H1 (cell line): ENCODE measurements around the gene SPOCK3. TPM values are rescaled to one million over a fixed set of nuclear protein-coding genes. Genes with fewer than 3 reads are reported as not detected.

Source experiments
- CTCF ChIA-PET: fragments of 300-600 bp; sonication (Branson Sonifier 250); formaldehyde crosslinking; loops from one replicate; lab custom pipeline; 2021; ENCODE audit not compliant: partially characterized antibody; lab: Charles Lee
- POLR2A ChIA-PET: fragments of 300-600 bp; sonication (Branson Sonifier 250); formaldehyde crosslinking; loops from one replicate; lab custom pipeline; 2021; ENCODE audit warnings: inconsistent platforms; ENCODE audit not compliant: partially characterized antibody; lab: Charles Lee
- DNase-seq, 2 experiments: peaks; one replicate each; pipeline versions ENCODE4 v3.0.0 to v3.0.0-alpha.2; 2010 to 2022; ENCODE audit warnings: low spot score in 2 of 2, low read depth in 1 of 2, mixed read lengths in 1 of 2
- FAIRE-seq: peaks from 2 replicates; lab custom pipeline; 2011; peaks lifted over from hg19 to GRCh38; lab: Jason Lieb, UNC
- H2AFZ ChIP-seq: 2 replicates; pipeline ENCODE4 v1.8.1; 2012; ENCODE audit warnings: low read length, inconsistent platforms
- H2AK5ac ChIP-seq: 2 replicates; pipeline ENCODE4 v1.6.1; 2013; ENCODE audit warnings: low read depth, low read length
- H2BK120ac ChIP-seq: replicated peaks from 2 replicates; pipeline ENCODE3; 2013; ENCODE audit warnings: low read depth, low read length, inconsistent platforms
- H2BK12ac ChIP-seq: 2 replicates; pipeline ENCODE4 v1.6.1; 2013; ENCODE audit warnings: low read depth, low read length
- H2BK15ac ChIP-seq: 2 replicates; pipeline ENCODE4 v1.6.1; 2013; ENCODE audit warnings: low read length
- H2BK20ac ChIP-seq: 2 replicates; pipeline ENCODE4 v1.6.1; 2013; ENCODE audit warnings: low read length
- H2BK5ac ChIP-seq: 2 replicates; pipeline ENCODE4 v1.6.1; 2013; ENCODE audit warnings: low read depth, low read length
- H3K14ac ChIP-seq: 2 replicates; pipeline ENCODE4 v1.6.1; 2013; ENCODE audit warnings: inconsistent platforms; ENCODE audit not compliant: insufficient read length
- H3K18ac ChIP-seq: 2 replicates; pipeline ENCODE4 v1.6.1; 2013; ENCODE audit warnings: low read length; ENCODE audit errors: extremely low read depth
- H3K23ac ChIP-seq: 2 replicates; pipeline ENCODE4 v1.6.1; 2013; ENCODE audit warnings: inconsistent platforms; ENCODE audit not compliant: insufficient read length
- H3K23me2 ChIP-seq: 2 replicates; pipeline ENCODE4 v1.6.1; 2013; ENCODE audit warnings: low read depth, low read length
- H3K27ac ChIP-seq: 2 replicates; pipeline ENCODE4 v1.6.1; 2011; ENCODE audit warnings: low read depth, low read length, inconsistent platforms
- H3K27me3 ChIP-seq, 4 experiments: replicated peaks in 1 of 4; 1 replicate in 1 of 4; 2 replicates in 3 of 4; pipeline versions ENCODE4 v1.6.1 to v1.8.1; 2011 to 2013; ENCODE audit warnings: low read length in 3 of 4, mild to moderate bottlenecking in 3 of 4, inconsistent platforms in 2 of 4, mixed read lengths in 2 of 4, moderate library complexity in 1 of 4; ENCODE audit not compliant: control insufficient read depth in 3 of 4, insufficient read depth in 3 of 4; ENCODE audit errors: extremely low read depth in 1 of 4
- H3K36me3 ChIP-seq, 4 experiments: 2 replicates each; pipeline versions ENCODE4 v1.6.1 to v1.8.1; 2011 to 2013; ENCODE audit warnings: mild to moderate bottlenecking in 4 of 4, low read length in 3 of 4, moderate library complexity in 2 of 4, control low read depth in 1 of 4, inconsistent platforms in 1 of 4; ENCODE audit not compliant: insufficient read depth in 4 of 4, control insufficient read depth in 2 of 4
- H3K4ac ChIP-seq: replicated peaks from 2 replicates; pipeline ENCODE3; 2013; ENCODE audit warnings: low read length, low read depth, mixed read lengths, inconsistent platforms; ENCODE audit not compliant: insufficient read length
- H3K4me1 ChIP-seq, 4 experiments: replicated peaks in 1 of 4; 1 replicate in 1 of 4; 2 replicates in 3 of 4; pipeline versions ENCODE4 v1.6.1 to v1.8.1; 2011 to 2013; ENCODE audit warnings: low read length in 3 of 4, inconsistent platforms in 2 of 4, mixed read lengths in 1 of 4; ENCODE audit not compliant: insufficient read depth in 4 of 4, control insufficient read depth in 3 of 4
- H3K4me2 ChIP-seq, 2 experiments: 2 replicates each; pipeline versions ENCODE4 v1.6.1 to v1.8.1; 2011 to 2013; ENCODE audit warnings: low read depth in 2 of 2, low read length in 2 of 2, control low read depth in 1 of 2, inconsistent platforms in 1 of 2, mild to moderate bottlenecking in 1 of 2; ENCODE audit not compliant: insufficient read depth in 1 of 2
- H3K4me3 ChIP-seq, 4 experiments: fragments of 200-600, 300-600 bp in 1 of 4; sonication (generic), shearing (Covaris generic), sonication (Bioruptor Twin) in 1 of 4; 2 replicates each; pipeline versions ENCODE4 v1.5.1 to v1.8.1; 2011 to 2016; ENCODE audit warnings: low read length in 4 of 4, low read depth in 3 of 4, control low read depth in 2 of 4, inconsistent platforms in 2 of 4, mild to moderate bottlenecking in 2 of 4, mixed read lengths in 1 of 4, moderate library complexity in 1 of 4; ENCODE audit not compliant: insufficient read depth in 2 of 4; ENCODE audit errors: extremely low read depth in 1 of 4
- H3K56ac ChIP-seq: replicated peaks from 2 replicates; pipeline ENCODE3; 2013; ENCODE audit warnings: low read depth, mild to moderate bottlenecking, mixed read lengths, low read length, inconsistent platforms; ENCODE audit not compliant: insufficient read length
- H3K79me1 ChIP-seq: 2 replicates; pipeline ENCODE4 v1.6.1; 2013; ENCODE audit warnings: low read depth, low read length, control low read depth
- H3K79me2 ChIP-seq, 2 experiments: 2 replicates each; pipeline versions ENCODE4 v1.6.1 to v1.8.1; 2012 to 2013; ENCODE audit warnings: low read length in 2 of 2, mild to moderate bottlenecking in 2 of 2, inconsistent platforms in 1 of 2; ENCODE audit not compliant: insufficient read depth in 2 of 2, control insufficient read depth in 1 of 2
- H3K9ac ChIP-seq, 4 experiments: replicated peaks in 1 of 4; 1 replicate in 1 of 4; 2 replicates in 3 of 4; pipeline versions ENCODE4 v1.6.1 to v1.8.1; 2011 to 2013; ENCODE audit warnings: low read depth in 3 of 4, low read length in 3 of 4, control low read depth in 2 of 4, mild to moderate bottlenecking in 2 of 4, moderate library complexity in 2 of 4, inconsistent platforms in 1 of 4; ENCODE audit errors: extremely low read depth in 1 of 4
- H3K9me3 ChIP-seq, 2 experiments: 2 replicates each; pipeline versions ENCODE4 v1.6.1 to v1.8.1; 2012 to 2013; ENCODE audit warnings: mild to moderate bottlenecking in 2 of 2, moderate library complexity in 2 of 2, control low read depth in 1 of 2, inconsistent platforms in 1 of 2, low read depth in 1 of 2, low read length in 1 of 2, mixed read lengths in 1 of 2; ENCODE audit not compliant: insufficient read depth in 2 of 2
- H4K20me1 ChIP-seq, 2 experiments: replicated peaks in 1 of 2; 2 replicates each; pipeline versions ENCODE3 to v1.8.1; 2011 to 2013; ENCODE audit warnings: inconsistent platforms in 2 of 2, low read length in 2 of 2, mild to moderate bottlenecking in 1 of 2; ENCODE audit not compliant: insufficient read depth in 2 of 2, control insufficient read depth in 1 of 2
- H4K5ac ChIP-seq: 2 replicates; pipeline ENCODE4 v1.6.1; 2013; ENCODE audit warnings: low read length, low read depth, mixed read lengths, inconsistent platforms; ENCODE audit not compliant: insufficient read length
- H4K8ac ChIP-seq: 2 replicates; pipeline ENCODE4 v1.8.0; 2013; ENCODE audit warnings: mild to moderate bottlenecking, moderate library complexity, low read length, inconsistent platforms; ENCODE audit not compliant: insufficient read depth; ENCODE audit errors: extremely low read depth
- H4K91ac ChIP-seq: replicated peaks from 2 replicates; pipeline ENCODE3; 2013; ENCODE audit warnings: low read length, mixed read lengths, inconsistent platforms; ENCODE audit not compliant: insufficient read length
- EZH2 ChIP-seq: fragments of 200-600 bp; sonication (generic); IDR thresholded peaks from 2 replicates; pipeline ENCODE4 v1.7.1; 2012; ENCODE audit warnings: low read depth, mild to moderate bottlenecking, moderate library complexity, low read length, inconsistent platforms; ENCODE audit not compliant: severe bottlenecking
- WGBS, 2 experiments: shearing (Covaris generic) in 1 of 2; methylation state at CpG; one replicate each; pipeline versions ENCODE4 v1.1.6 to v1.1.7; 2013 to 2015; ENCODE audit warnings: low lambda C conversion rate in 2 of 2, mixed read lengths in 2 of 2, inconsistent platforms in 1 of 2, low coverage in 1 of 2, missing lambda C conversion rate in 1 of 2; ENCODE audit not compliant: insufficient replicate concordance in 2 of 2, insufficient coverage in 1 of 2, insufficient read length in 1 of 2; ENCODE audit errors: extremely low coverage in 1 of 2, missing lambda C conversion rate in 1 of 2; 5-methylcytosine and 5-hydroxymethylcytosine counted together
- polyA plus RNA-seq, 7 experiments: library from polyadenylated mRNA; depleted of rRNA in 3 of 7; stranded (reverse) in 5 of 7; unstranded in 2 of 7; fragments of >200 nt in 5 of 7; fragments of 200-250 nt in 2 of 7; gene quantifications; 1 replicate in 5 of 7; 2 replicates in 1 of 7; 4 replicates in 1 of 7; pipeline versions ENCODE4 v1.2.1 to v1.2.3, GENCODE V29; 2011 to 2013; ENCODE audit warnings: missing spikeins in 2 of 7, mixed read lengths in 2 of 7
- total RNA-seq: library from RNA; stranded (reverse); fragmentation: NEBNext Ultra II Directional; extraction: Animal tissue kit (Norgen Biotek cat#: 25700); gene quantifications from 2 replicates; pipeline ENCODE4 v1.2.1, GENCODE V29; 2021

Gene SPOCK3
- total and polyA plus RNA-seq, 2 of the 8 experiments (the other 6 are each of a cell fraction or from before 2014, with no cell fraction given), result 0.14 to 0.60 TPM

- Histone ChIP-seq H3K79me2 (no peaks in the 10 kb centered on the region), H3K79me1 (no peaks in the 10 kb centered on the region), H3K18ac (no peak overlapping the region), H3K27ac (no peak overlapping the region), H2AFZ (no peak overlapping the region), H2BK20ac (no peak overlapping the region), H4K91ac (no peak overlapping the region), H3K56ac (no peak overlapping the region), H3K23ac (no peak overlapping the region), H2AK5ac (no peak overlapping the region)
- TF ChIP-seq EZH2, result no peak
- TF ChIP-seq, all 59 proteins: peak for 0
- Histone ChIP-seq H3K14ac (no peak overlapping the region), H2BK15ac (no peak overlapping the region), H3K36me3 (no peaks in the 10 kb centered on the region), H3K4me1 (no peaks in the 10 kb centered on the region), H3K23me2 (no peaks in the 10 kb centered on the region), H3K4me3 (no peak overlapping the region), H4K5ac (no peak overlapping the region), H4K8ac (no peak overlapping the region), H2BK12ac (no peak overlapping the region), H3K9me3 (no peaks in the 10 kb centered on the region), H2BK120ac (no peak overlapping the region), H3K9ac (no peak overlapping the region), H2BK5ac (no peak overlapping the region), H4K20me1 (no peaks in the 10 kb centered on the region), H3K4ac (no peak overlapping the region), H3K27me3 (no peaks in the 10 kb centered on the region), H3K4me2 (no peak overlapping the region)
- ChIA-PET POLR2A (no interaction called here), CTCF (no interaction called here)
- WGBS, 2 experiments, result 93% methylated on average over 1 of the region's 1 CpG; no CpG with 5 or more reads in 1 of the 2 experiments
- FAIRE-seq (no peak), DNase-seq (no peak)
Measured at GRCh38 chr4:166827167-166827566, 407.1 kb downstream of the SPOCK3 start.
